Measurements from ENCODE around the gene PDPK1. TPM values are rescaled to one million over a fixed set of nuclear protein-coding genes. Genes with fewer than 3 reads are reported as not detected.
"Not testable (repeated sequence)": the region's sequence is repeated elsewhere in the genome, so short reads cannot be mapped to it uniquely, and the experiment has no call there.

PDPK1 gene
- total RNA-seq, 1 donor from 2014 or later: 16.3 TPM

DNA sequence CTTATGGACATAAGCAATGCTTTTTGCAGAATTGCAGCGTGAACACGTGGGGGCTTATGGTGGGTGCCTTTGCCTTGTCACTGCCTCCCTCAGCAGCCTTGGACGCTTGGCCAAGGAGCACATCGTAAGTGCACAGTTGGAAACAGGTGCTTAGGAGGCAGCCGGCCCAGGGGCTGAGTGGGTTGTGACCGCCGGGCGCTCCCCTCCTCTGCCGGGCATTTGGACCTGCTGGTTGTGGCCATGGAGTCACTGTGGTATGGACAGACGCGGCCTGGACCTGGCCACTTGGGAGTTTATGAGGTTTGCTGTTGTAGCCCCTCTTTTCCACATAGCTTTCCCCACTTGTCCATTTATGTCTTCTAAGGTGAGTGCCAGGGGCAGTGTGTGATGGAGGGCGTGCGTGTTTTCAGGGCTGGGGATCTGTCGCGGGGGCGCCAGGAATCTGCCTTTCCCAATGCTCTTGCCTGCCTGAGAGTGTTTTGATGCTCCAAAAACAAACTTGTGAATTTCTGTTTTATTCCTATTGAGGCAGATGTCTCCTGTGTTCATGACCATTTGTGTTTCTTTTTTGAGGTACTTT, 49.2 kb downstream of the PDPK1 start:
- no peak for DNase-seq (ENCODE audit: low read depth in 2 of 2)

DNA sequence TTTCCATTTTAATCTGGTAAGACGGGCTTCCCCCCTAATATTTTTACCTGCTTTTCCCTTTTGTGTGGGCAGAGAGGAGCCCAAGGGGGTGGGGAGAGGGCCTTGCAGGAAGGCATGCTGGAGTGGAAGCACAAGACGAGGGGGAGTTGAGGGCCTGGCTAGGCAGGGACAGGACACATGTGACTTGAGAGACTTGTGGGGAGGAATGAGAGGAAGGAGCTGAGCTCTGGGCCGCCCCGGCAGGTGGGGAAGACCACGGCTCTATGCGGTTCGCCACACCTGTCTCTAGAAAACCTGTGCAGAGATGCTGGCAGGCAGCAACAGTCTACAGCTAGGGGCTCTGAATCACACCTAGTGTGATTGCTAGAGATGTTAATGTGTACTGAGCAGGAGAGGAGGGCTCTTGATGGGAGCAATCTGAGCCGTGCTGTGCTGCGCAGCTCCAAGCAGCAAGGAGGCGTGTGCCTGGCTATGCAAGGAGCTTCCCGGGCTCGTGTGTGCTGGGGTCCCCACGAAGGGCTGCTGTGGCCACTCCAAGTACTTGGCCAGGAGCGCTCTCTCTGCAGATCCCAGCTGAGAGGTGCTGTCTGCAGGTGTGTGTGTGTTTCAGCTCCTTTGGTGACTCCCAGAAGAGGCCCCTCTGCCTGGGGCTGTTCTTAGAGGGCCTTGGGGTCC, 50.2 kb downstream of the PDPK1 start:
- DNase-seq (ENCODE audit: low read depth in 2 of 2): no peak

DNA sequence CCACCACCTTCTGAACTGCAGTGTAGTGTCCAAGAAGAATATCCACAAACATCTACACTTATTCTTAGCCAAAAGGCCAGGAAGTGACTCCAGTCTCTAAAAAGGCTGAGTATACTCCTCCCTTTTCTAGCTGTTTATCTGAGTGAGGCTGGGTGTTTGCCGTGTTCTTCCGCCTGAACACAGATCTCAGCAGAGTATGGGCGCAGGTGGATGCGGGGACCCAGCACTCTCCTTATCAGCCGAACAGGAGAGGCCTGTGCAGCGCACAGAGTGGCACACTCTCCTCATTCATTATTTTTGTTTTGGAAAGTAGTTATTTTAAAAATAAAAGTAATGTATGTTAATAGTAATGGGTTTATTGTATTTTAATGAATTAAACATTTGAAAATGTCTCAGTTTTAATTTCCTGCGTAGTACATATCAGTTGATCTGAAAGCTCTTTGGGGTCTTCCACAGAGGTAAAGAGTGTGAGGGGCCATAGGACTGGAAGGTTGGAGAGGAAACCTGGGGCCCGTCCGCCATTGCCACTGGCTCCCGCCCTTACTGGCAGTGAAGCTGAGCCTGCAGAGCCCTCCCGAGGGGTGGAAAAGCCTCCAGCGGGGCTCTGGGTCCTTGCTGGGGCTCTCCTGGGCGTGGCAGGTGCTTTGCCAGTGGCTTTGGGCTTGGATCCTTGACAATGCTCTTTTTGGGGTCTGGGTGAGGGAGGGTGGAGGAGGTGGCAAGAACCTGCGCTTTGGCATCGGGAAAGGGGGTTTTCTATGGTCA, 53.8 kb downstream of the PDPK1 start:
- DNase-seq (ENCODE audit: low read depth in 2 of 2): no peak

DNA sequence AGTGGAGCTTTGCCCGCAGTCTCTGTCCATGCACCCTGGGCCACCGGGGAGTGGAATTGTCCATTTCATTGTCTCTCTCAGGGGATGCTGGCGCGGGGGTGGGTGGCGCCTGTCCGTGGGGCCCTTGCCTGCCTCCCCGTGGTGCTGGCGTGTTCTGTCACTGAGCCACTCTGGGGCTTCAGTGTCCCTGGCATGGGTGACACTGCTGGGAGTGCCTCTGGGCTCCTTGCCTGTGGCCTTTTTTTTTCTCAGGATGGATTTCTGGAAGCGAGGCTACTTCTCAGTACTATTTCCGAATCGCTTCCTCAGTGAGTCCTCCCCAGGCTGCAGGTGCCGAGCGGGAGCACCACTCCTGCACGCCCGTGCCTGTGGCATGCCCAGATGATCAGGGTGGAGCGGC, 55.0 kb downstream of the PDPK1 start:
- no peak for DNase-seq (ENCODE audit: low read depth in 2 of 2)

DNA sequence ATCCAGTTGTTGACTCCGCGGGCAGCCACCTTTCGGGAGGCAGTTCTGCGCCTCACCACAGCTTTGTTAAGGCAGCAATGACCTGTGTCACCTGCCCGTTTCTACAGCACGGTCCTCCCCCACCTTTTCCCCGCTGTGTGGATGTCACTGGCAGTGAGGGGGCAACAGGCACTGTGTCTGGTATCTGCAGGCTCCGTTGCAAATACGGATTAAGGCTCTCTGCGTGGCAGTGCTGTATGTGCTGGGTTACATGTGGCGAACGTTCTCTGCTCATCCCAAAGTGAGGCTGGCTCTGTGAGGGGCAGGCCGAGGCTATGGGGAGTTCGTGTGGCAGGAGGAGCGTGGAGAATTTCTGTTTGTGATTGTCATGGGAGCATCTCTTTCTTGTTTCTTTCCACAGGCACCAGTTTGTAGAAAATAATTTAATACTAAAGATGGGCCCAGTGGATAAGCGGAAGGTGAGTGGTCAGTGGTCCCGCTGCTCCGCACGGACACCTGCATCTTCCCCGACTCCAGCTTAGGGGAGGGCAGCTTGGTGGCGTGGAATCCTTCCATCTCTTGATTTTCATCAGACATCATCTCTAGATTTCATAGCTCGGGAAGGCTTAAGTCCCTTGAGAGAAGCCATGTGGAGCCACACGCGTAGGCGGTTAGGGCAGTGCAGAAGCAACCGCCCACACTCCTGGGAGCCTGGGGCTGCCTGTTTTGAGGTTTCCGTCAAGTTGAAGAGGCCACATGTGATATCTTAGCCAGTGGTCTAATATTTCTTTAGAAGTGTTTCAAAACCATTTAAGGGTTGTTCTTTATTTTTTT, 57.8 kb downstream of the PDPK1 start:
- no peak for DNase-seq (ENCODE audit: low read depth in 2 of 2)

DNA sequence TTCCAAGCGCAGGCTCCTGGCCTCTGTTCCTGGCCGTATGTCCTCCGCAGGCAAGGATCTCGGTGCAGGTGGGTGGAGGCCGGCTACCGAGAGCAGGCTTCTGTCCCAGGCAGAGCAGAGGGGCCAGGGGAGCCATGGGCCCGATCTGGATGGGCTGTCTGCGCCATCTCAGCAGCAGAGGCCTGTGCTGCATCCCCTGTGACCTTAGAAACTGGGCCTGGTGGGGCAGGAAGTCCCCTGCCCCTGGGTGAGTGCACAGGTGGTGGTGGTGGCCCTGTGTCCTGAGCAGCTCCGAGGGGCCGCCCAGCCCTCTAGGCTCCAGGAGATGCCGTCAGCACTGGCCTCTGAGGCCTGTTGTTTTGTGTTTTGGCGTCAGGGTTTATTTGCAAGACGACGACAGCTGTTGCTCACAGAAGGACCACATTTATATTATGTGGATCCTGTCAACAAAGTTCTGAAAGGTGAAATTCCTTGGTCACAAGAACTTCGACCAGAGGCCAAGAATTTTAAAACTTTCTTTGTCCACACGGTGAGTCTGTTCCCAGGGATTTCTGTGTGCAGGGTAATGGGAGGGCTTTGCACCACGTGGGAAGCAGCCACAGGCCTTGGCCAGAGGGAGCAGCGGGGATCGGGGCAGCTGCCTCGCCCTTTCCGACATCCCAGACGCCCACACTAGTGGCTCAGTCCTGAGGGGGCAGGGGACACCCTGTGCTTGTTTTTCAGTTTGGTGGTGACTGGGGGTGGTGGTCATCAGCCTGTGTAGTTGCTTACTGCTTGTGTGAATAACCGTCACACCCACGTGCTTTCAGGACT, 59.1 kb downstream of the PDPK1 start:
- DNase-seq (ENCODE audit: low read depth in 2 of 2): no peak

DNA sequence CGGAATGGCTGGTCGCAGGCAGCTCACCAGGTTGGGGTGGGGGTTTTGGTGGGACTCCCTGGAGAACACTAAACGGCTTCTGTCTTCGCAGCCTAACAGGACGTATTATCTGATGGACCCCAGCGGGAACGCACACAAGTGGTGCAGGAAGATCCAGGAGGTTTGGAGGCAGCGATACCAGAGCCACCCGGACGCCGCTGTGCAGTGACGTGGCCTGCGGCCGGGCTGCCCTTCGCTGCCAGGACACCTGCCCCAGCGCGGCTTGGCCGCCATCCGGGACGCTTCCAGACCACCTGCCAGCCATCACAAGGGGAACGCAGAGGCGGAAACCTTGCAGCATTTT, 59.7 kb downstream of the PDPK1 start:
- DNase-seq (ENCODE audit: low read depth in 2 of 2): no peak

DNA sequence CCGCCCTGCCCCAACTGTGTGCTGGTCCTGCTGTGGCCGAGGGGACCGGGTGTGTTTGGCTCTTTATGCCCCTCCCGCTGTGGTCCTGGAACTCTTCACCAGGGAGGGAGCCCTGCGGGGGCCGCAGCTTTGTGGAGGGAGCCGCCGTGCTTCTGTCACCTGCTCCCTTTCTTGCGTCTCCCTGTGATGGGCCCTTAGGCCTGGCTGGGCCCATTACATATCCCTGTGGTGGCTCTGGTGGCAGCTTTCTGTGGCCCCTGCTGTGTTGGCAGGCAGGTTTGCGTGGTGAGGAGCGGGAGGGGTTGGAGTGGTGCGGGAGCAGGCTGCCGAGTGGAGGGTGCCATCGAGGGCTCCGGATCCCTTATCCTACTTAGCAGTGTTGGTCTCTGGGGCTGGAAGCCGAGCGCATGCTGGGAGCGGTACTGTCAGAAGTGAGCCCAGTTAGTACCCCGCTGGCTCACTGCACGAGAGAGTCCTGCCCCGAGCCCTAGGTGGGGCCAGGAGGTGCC, 60.4 kb downstream of the PDPK1 start:
- DNase-seq (ENCODE audit: low read depth in 2 of 2): no peak

DNA sequence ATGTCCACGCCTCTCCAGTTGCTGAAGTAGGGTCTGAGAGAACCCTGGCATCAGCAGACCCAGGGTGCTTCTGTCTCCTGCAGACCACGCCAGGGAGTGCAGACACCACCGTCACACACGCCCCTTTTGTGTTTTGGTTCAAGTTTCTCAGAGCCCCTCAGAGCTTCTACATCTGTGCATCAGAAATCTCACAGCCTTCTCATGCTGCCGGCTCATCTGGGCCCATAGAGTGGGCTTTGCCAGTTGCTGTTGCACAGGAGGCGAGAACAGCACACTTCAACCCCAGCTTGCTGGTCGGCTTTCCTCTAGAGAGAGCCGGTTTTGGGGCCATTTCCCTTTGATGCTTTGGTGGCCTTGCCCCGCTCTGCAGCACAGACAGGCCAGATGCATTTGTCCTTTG, 60.9 kb downstream of the PDPK1 start:
- DNase-seq (ENCODE audit: low read depth in 2 of 2): no peak

DNA sequence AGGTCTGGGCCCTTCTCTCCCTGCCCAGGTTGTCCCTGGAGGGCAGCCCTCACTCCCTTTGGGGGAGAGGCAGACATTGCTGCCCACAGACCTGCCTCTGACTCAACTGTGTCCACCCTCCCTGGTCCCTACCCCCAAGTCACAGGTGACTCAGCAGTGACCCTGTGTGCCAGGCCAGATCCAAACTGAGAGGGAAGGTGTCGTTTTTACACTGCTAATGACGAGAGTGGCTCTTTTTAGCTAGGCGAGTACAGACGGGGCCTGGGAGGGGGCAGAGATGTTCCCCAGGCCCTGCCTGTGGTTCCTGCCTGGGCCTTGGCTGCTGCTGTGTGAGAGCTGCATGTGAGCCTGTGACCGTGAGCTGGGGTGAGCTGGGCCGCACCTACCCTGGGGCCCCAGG, 61.3 kb downstream of the PDPK1 start:
- not testable (repeated sequence) for DNase-seq (ENCODE audit: low read depth in 2 of 2)

DNA sequence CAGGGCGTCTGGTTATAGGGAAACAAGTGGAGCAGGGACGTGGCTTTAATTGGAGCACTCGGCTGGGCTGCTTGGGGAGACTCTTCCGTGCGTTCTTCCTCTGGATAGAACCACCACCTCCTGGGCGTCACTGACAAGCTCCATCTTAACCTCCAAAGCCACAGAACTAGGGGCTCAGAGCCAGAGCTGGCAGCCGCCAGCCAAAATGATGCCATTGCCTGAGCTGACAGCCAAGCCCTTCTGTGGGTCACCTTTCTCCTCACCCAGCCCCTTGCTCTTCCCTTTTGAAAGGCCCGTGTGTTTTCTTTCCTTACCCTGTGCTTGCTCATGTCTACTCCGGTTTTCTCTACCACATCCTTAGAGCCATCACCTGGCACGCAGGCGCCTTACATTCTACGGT, 62.0 kb downstream of the PDPK1 start:
- DNase-seq (ENCODE audit: low read depth in 2 of 2): not testable (repeated sequence)

DNA sequence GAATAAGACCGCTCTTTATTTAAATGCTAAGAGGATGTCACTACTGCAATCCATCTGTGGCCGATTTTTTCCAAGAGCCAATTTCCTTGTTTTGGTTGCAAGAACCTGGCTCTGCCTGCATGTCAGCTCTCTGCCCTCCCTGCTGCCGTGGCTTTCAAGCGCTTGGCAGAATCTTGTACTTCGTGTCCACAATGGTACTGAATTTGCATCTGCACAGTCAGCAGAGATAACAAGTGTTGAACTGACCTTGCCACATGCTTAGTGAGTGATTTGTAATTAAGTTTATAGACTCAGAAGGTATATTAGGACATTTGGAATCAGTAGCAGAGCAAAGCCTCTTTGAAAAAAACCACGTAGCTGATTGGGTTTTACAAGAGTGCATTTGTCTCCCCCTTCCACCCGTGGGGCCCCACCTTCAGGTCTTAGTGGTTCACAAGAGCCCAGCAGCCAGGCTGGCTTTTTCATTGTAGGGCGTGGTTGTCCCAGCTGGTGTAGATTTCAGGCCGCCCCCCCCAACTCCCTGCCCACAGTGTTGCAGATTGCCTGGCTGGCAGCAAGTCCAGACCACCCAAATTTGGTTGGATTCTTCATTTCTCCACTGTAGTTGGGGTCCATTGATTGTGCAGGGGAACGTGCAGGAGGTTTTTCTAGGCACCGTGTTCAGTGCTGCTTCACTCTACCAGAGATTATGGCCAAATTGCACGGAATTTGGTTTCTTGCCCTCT, 63.6 kb downstream of the PDPK1 start:
- DNase-seq (ENCODE audit: low read depth in 2 of 2): not testable (repeated sequence)

DNA sequence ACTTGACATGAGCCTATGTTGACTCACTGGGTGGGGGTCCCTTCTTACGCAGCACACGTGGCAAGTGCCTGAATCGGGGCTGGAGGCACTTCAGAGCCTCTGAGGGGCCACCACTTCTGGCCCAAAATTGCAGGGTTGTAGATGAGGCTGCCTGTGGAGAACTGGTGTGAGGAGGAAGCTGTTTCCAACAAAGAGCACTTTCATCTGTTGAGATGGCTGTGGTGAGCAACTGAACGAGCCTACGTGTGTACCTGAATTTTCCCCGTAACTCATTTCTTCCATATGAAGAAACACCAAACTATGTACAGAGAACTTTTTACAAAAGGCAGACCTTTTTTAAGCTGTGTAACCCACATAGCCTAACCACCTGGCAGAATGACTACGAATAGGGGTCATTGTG, 64.4 kb downstream of the PDPK1 start:
- not testable (repeated sequence) for DNase-seq (ENCODE audit: low read depth in 2 of 2)

DNA sequence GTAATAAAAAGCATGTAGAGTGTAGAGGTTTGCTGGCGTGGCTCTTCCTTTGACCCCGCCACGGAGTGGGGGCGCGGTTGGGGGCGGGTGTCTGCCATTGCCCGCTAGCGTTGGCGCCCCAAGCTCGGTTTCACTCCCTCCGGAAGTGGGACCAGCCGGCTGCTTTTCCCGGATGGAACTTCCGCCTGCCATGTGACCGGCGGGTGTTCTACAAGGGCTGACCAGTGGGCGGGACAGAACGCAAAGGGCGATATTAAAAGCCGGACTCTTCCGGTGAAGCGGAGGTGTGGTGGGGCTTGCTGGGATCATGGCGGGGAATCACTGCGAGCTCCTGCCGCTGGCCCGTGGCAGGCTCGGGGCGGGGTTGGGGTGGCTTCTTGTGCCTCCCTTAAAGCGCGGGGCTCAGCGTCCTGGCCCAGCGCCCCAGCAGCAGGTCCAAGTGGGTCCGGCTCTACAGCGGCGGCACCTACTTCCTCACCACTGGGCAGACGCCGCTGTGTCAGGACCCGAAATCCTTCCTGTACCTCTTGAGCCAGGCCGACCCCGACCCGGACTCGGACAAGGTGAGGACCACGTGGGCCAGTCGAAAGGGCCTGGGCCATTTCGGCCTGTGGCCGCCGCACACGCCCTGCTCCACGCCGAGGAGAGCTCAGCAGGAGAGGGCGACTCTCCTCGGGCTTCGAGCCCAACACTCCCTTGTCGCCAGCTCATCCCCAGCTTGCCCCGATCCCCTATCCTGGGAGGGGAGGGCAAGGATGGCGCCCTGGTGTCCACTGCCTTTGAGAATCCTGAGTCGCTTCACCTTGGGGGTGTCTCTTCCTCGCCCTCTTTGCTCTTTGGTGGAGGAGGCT, 65.6 kb downstream of the PDPK1 start:
- DNase-seq (ENCODE audit: low read depth in 2 of 2): peak; percentile 97

DNA sequence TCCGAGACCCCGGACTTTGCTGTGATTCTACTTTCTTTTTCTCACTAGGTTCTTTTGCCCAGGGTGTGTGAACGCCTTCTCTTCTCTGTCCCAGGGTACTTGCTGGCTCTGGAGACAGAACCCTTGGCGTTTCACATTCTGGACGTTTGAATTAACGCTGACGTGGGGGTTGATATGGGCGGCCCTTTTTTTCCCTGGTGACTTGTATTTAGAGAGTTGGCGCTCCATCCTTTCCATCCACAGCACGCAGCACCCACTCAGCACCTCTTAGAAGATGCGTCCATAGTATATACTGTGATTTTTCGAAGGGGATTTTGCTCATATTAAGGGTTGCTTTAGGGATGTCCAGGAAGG, 66.2 kb downstream of the PDPK1 start:
- DNase-seq (ENCODE audit: low read depth in 2 of 2): peak in 1 of 2 donors; percentile 33

DNA sequence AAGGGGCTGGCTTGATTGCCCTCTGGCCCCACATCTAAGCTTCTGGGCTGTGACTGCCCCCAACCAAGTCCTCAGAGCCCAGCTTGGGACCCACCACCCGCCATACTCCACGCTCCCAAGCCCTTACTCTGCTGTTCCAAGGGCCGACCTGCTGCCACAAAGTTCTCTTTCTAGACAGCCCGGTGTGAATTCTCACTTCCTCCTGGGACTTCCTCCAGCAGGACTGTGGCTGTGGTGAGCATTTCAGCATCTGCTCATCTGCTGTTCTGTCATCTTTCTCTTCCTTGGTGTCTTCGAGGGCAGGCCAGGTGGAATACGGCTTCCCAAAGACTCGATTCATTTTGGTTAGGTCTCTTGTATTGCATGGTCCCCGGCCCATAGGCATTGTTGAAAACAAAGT, 69.0 kb downstream of the PDPK1 start:
- not testable (repeated sequence) for DNase-seq (ENCODE audit: low read depth in 2 of 2)

DNA sequence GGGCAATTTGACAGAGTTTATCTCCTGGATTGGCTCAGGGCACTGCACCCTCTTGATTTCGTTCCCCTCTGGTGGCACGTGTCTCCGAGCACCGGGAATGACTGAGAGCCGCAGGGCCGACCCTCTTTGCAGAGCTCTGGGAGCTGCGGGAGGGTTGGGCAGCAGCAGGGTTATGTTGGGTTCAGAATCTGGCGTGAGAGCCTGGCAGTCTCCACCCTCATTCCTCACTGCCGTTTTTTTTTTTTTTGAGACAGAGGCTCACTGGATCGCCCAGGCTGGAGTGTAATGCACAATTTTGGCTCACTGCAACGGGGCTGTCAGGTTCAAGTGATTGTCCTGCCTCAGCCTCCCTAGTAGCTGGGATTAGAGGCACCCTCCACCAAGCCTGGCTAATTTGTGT, 71.5 kb downstream of the PDPK1 start:
- DNase-seq (ENCODE audit: low read depth in 2 of 2): not testable (repeated sequence)

DNA sequence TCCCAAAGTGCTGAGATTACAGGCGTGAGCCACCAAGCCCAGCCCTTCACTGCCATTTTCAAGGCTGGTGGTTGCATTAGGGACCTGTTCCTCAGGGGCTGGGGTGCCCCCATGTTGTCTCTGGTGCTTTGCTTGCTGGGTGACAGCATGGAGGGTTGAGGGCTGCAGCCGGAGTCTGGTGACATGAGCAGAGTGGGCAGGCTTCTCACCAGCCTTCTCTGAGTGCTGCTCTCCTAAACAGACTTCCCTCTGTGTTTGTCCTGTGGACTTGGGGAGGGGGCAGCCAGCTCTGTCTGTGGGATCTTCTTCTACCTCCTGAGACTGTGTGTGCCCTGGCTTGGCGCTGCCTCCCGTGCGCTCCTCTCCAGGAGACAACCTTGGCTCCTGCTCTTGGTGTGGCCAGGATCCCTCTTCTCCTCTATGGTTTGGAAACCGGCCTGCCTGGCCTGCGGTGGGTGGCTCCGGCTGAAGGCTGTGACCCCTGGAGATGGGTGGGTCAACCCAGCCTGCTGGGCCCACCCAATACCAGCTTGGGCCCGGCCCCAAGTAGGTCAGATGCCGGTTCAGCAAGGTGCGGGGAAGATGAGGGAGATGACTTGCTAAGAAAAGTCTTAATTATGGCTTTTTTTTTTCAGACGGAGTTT, 72.1 kb downstream of the PDPK1 start:
- no peak for DNase-seq (ENCODE audit: low read depth in 2 of 2)

Measured in lung microvascular endothelial cell (primary cell).